ENCODE results near the gene IFITM10.

IFITM10 gene

GRCh38 chr11:1746956-1747752 is 3.2 kb downstream of the IFITM10 start:
- Histone ChIP-seq H3K36me3 (ENCODE audit: insufficient read depth) (no peaks in the 10 kb centered on the region), H3K4me2 (no peak overlapping the region), H3K27ac (no peak overlapping the region), H3K4me1 (ENCODE audit: low read depth, poor library complexity, severe bottlenecking) (no peaks in the 10 kb centered on the region), H3K9ac (no peak overlapping the region), H2AFZ (ENCODE audit: low read depth) (no peak overlapping the region), H3K4me3 (IDR thresholded peaks at IDR 0.05; ENCODE audit: insufficient read depth, low read depth, low read length) (no peak overlapping the region), H3K27me3 (ENCODE audit: insufficient read depth, low read depth) (peaks cover 28% of the 10 kb centered on the region; the same call in 1 of the 2 replicates), H4K20me1 (ENCODE audit: insufficient read depth) (no peaks in the 10 kb centered on the region), H3K79me2 (ENCODE audit: insufficient read depth, low read depth) (no peaks in the 10 kb centered on the region)
- no peak for TF ChIP-seq CTCF (conservative IDR thresholded peaks at IDR 0.05; ENCODE audit: low read depth, low read length)

DNA sequence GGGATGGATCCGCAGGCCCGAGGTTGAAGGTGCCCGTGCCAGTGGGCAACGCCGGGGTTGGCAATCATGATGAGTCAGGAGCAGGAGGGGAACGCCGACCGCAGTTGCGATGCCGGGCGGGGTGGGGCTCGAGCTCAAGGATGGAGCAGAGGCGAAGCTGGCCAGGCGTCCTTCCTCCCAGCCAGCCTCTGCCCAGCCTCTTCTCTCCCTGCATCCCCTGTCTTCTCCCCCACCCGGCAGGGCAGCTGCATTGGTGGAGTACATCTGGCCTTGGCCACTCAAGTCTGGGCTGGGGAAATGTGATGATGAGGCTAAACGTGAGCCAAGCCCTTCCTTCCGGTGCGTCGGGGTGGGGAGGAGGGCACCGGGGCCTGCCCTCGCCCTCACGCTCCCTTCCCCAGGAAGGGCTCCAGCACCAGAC is 3.9 kb downstream of the IFITM10 start:
- Histone ChIP-seq H3K9ac (no peak overlapping the region), H3K27ac (no peak overlapping the region), H3K4me3 (IDR thresholded peaks at IDR 0.05; ENCODE audit: insufficient read depth, low read depth, low read length) (no peak overlapping the region), H3K27me3 (ENCODE audit: insufficient read depth, low read depth) (peaks cover 34% of the 10 kb centered on the region; the same call in 1 of the 2 replicates), H3K4me1 (ENCODE audit: low read depth, poor library complexity, severe bottlenecking) (no peaks in the 10 kb centered on the region), H2AFZ (ENCODE audit: low read depth) (no peak overlapping the region), H3K79me2 (ENCODE audit: insufficient read depth, low read depth) (no peaks in the 10 kb centered on the region), H4K20me1 (ENCODE audit: insufficient read depth) (no peaks in the 10 kb centered on the region), H3K36me3 (ENCODE audit: insufficient read depth) (no peaks in the 10 kb centered on the region), H3K4me2 (no peak overlapping the region)
- TF ChIP-seq CTCF (conservative IDR thresholded peaks at IDR 0.05; ENCODE audit: low read depth, low read length): no peak

DNA sequence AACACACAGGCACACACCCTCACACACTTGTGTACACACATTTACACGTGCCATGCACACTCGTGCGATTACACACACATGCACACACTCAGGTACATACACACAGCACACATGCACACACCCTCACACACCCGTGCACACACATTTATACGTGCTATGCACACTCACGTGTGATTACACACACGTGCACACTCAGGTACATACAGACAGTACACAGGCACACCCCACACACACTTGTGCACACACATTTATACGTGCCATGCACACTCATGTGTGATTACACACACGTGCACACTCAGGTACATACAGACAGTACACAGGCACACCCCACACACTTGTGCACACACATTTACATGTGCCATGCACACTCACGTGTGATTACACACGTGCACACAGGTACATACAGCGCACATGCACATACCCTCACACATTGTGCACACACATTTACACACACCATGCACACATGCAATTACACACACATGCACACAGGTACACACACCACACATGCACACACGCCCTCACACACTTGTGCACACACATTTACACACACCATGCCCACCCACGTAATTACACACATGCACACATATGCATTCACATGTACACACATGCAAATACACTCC is 4.6 kb downstream of the IFITM10 start:
- Histone ChIP-seq H3K36me3 (ENCODE audit: insufficient read depth) (no peaks in the 10 kb centered on the region), H4K20me1 (ENCODE audit: insufficient read depth) (no peaks in the 10 kb centered on the region), H3K27ac (no peak overlapping the region), H3K9ac (no peak overlapping the region), H3K4me2 (no peak overlapping the region), H3K4me3 (IDR thresholded peaks at IDR 0.05; ENCODE audit: insufficient read depth, low read depth, low read length) (no peak overlapping the region), H3K4me1 (ENCODE audit: low read depth, poor library complexity, severe bottlenecking) (no peaks in the 10 kb centered on the region), H3K27me3 (ENCODE audit: insufficient read depth, low read depth) (peaks cover 40% of the 10 kb centered on the region; the same call in 1 of the 2 replicates), H3K79me2 (ENCODE audit: insufficient read depth, low read depth) (no peaks in the 10 kb centered on the region), H2AFZ (ENCODE audit: low read depth) (no peak overlapping the region)
- TF ChIP-seq CTCF (conservative IDR thresholded peaks at IDR 0.05; ENCODE audit: low read depth, low read length): no peak

DNA sequence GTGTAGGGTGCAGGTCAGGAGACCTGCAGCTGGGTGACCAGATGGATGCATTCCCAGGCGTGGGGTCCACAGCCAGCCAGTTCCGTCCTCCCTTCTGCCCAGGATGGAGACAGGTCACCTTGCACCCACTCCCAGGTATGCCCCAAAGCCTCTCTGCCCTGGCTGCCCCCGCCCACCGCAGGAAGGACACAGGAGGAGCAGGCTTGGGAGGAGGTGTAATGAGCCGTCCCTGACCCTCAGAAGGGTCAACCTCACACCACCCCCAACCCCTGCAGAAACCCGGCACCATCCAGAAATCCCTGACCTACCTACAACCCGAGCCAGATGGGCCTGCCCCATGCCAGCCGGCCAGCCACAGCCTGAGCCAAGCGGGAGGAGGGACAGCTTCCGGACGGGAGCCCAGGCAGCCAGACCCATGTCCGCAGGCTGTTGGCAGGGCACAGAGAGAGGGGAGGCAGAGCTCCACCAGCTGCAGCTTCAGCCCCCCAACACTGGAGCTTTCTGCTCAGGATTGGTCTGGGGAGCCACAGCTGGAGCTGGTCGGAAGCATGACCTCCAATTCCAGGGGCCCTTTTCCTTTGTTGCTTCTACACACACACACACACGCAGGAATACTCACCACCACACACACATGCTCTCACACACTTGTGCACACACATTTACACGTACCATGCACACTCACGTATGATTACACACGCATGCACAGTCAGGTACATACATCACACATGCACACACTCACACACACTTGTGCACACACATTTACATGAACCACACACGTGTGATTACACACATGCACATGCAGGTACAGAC is 5.3 kb downstream of the IFITM10 start:
- H3K27ac ChIP-seq: no peak overlapping the region
- no peaks in the 10 kb centered on the region for H4K20me1 ChIP-seq (ENCODE audit: insufficient read depth)
- H2AFZ ChIP-seq (ENCODE audit: low read depth): no peak overlapping the region
- H3K79me2 ChIP-seq (ENCODE audit: insufficient read depth, low read depth): no peaks in the 10 kb centered on the region
- no peaks in the 10 kb centered on the region for H3K36me3 ChIP-seq (ENCODE audit: insufficient read depth)
- no peak for TF ChIP-seq CTCF (conservative IDR thresholded peaks at IDR 0.05; ENCODE audit: low read depth, low read length)
- H3K4me2 ChIP-seq: no peak overlapping the region
- peaks cover 42% of the 10 kb centered on the region for H3K27me3 ChIP-seq (ENCODE audit: insufficient read depth, low read depth)
- no peaks in the 10 kb centered on the region for H3K4me1 ChIP-seq (ENCODE audit: low read depth, poor library complexity, severe bottlenecking)
- no peak overlapping the region for H3K4me3 ChIP-seq (IDR thresholded peaks at IDR 0.05; ENCODE audit: insufficient read depth, low read depth, low read length)
- H3K9ac ChIP-seq: no peak overlapping the region
